HCT116 (cell line): ENCODE data around the gene C1S.

ENCODE experiments used
- CEBPB ChIP-seq: IDR thresholded peaks from 2 replicates; pipeline ENCODE4 v1.6.1; 2012; ENCODE audit warnings: low read depth
- EZH2 ChIP-seq: fragments of 200-600 bp; sonication (generic); IDR thresholded peaks from 2 replicates; pipeline ENCODE4 v1.6.1; 2017; ENCODE audit warnings: antibody characterized with exemption, mixed run types
- EZH2phosphoT487 ChIP-seq: fragments of 200-600 bp; IDR thresholded peaks from 2 replicates; pipeline ENCODE4 v1.6.1; 2018; ENCODE audit warnings: antibody characterized with exemption, borderline replicate concordance
- POLR2A ChIP-seq: IDR thresholded peaks from 2 replicates; pipeline ENCODE4 v1.7.0; 2011; ENCODE audit warnings: borderline replicate concordance; ENCODE audit not compliant: insufficient read depth, insufficient read length; ENCODE audit errors: extremely low read depth
- POLR2AphosphoS5 ChIP-seq: IDR thresholded peaks from 2 replicates; pipeline ENCODE4 v1.6.1; 2011; ENCODE audit warnings: mild to moderate bottlenecking, low read depth, low read length, moderate library complexity
- RAD21 ChIP-seq: IDR thresholded peaks from 2 replicates; pipeline ENCODE4 v1.6.1; 2012; ENCODE audit warnings: low read depth, mild to moderate bottlenecking
- SRF ChIP-seq: IDR thresholded peaks from 2 replicates; pipeline ENCODE4 v1.6.1; 2012; ENCODE audit warnings: low read depth
- YY1 ChIP-seq: IDR thresholded peaks from 2 replicates; pipeline ENCODE4 v1.6.1; 2011; ENCODE audit warnings: low read length, low read depth, moderate library complexity, mild to moderate bottlenecking; ENCODE audit not compliant: insufficient replicate concordance; ENCODE audit errors: extremely low read depth
- ZNF274 ChIP-seq: fragments of 200-500 bp; sonication (Bioruptor generic); IDR thresholded peaks from 2 replicates; pipeline ENCODE4 v1.6.1; 2014; ENCODE audit warnings: mild to moderate bottlenecking, low read depth, low read length, inconsistent platforms
- TF ChIP-seq, protein P1 (sequence below), 3 experiments: fragments of 200-600 bp in 1 of 3; sonication (generic) in 1 of 3; IDR thresholded peaks in 2 of 3; conservative IDR thresholded peaks in 1 of 3; 2 replicates each; pipeline ENCODE4 v1.5.1; 2012 to 2017; ENCODE audit warnings: low read depth in 2 of 3, low read length in 2 of 3, antibody characterized with exemption in 1 of 3, borderline replicate concordance in 1 of 3, control low read depth in 1 of 3, mild to moderate bottlenecking in 1 of 3, mixed read lengths in 1 of 3, mixed run types in 1 of 3, moderate library complexity in 1 of 3; ENCODE audit not compliant: insufficient read depth in 1 of 3
- TF ChIP-seq, protein P2 (sequence below): IDR thresholded peaks from 2 replicates; pipeline ENCODE4 v1.6.1; 2012; ENCODE audit warnings: low read depth

DNA sequence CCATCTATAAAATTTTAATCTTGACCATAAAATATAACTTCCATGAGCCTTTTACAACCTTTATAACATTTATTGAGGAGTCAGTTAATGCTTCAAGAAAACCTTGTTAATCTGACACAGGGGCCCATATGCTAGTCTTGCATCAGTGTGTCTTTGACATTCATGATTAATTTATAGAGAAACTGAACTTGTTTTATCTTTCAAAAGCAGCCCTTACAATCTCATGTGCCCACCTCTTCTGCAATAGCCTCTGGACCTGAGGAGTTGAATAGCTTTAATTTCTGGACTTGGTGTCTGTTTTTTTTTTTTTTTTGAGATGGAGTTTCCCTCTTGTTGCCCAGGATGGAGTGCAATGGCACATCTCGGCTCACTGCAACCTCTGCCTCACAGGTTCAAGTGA, 33.7 kb upstream of the C1S start:
- no peak for TF ChIP-seq POLR2A
- TF ChIP-seq EZH2: no peak
- TF ChIP-seq RAD21: no peak
- TF ChIP-seq CEBPB: no peak
- TF ChIP-seq, protein P1, sequence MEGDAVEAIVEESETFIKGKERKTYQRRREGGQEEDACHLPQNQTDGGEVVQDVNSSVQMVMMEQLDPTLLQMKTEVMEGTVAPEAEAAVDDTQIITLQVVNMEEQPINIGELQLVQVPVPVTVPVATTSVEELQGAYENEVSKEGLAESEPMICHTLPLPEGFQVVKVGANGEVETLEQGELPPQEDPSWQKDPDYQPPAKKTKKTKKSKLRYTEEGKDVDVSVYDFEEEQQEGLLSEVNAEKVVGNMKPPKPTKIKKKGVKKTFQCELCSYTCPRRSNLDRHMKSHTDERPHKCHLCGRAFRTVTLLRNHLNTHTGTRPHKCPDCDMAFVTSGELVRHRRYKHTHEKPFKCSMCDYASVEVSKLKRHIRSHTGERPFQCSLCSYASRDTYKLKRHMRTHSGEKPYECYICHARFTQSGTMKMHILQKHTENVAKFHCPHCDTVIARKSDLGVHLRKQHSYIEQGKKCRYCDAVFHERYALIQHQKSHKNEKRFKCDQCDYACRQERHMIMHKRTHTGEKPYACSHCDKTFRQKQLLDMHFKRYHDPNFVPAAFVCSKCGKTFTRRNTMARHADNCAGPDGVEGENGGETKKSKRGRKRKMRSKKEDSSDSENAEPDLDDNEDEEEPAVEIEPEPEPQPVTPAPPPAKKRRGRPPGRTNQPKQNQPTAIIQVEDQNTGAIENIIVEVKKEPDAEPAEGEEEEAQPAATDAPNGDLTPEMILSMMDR (IDR thresholded peaks at IDR 0.05 in 2 of 3, conservative IDR thresholded peaks at IDR 0.05 in 1 of 3; ENCODE audit: borderline replicate concordance in 1 of 3, insufficient read depth in 1 of 3, low read depth in 2 of 3, low read length in 2 of 3): no peak
- TF ChIP-seq EZH2phosphoT487: no peak
- TF ChIP-seq, protein P2, sequence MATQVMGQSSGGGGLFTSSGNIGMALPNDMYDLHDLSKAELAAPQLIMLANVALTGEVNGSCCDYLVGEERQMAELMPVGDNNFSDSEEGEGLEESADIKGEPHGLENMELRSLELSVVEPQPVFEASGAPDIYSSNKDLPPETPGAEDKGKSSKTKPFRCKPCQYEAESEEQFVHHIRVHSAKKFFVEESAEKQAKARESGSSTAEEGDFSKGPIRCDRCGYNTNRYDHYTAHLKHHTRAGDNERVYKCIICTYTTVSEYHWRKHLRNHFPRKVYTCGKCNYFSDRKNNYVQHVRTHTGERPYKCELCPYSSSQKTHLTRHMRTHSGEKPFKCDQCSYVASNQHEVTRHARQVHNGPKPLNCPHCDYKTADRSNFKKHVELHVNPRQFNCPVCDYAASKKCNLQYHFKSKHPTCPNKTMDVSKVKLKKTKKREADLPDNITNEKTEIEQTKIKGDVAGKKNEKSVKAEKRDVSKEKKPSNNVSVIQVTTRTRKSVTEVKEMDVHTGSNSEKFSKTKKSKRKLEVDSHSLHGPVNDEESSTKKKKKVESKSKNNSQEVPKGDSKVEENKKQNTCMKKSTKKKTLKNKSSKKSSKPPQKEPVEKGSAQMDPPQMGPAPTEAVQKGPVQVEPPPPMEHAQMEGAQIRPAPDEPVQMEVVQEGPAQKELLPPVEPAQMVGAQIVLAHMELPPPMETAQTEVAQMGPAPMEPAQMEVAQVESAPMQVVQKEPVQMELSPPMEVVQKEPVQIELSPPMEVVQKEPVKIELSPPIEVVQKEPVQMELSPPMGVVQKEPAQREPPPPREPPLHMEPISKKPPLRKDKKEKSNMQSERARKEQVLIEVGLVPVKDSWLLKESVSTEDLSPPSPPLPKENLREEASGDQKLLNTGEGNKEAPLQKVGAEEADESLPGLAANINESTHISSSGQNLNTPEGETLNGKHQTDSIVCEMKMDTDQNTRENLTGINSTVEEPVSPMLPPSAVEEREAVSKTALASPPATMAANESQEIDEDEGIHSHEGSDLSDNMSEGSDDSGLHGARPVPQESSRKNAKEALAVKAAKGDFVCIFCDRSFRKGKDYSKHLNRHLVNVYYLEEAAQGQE: no peak
- no peak for TF ChIP-seq ZNF274
- TF ChIP-seq YY1: no peak
- no peak for TF ChIP-seq POLR2AphosphoS5
- TF ChIP-seq SRF: no peak
